HG02642 (cell line): ENCODE results near the gene BNC2.

ENCODE experiments used
- ATAC-seq: cut with Tn5 transposase; IDR thresholded peaks from one replicate; pipeline ENCODE4 v1.9.1; 2021; ENCODE audit warnings: mild to moderate bottlenecking; ENCODE audit not compliant: unreplicated experiment, poor library complexity

Gene BNC2

DNA sequence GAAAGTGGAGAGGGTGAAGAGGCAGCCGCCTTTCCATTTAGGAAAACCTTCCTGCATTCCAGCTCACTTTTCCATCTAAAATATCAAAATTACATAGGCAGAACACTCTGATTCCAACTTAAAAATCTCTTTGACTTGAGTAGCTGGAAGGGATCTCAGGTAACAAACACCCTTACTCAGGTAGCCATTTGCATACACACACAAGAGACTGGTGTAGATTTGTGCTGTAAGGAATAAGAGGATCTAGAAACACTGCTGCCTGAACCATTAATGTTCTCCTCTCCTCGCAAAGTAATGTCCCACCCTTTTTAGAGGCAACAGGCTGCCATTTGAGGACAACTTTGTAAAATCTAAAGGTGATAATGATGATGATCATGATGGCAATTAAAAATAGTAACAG lies 53.5 kb downstream of the BNC2 start:
- ATAC-seq = no peak

GRCh38 chr9:16816011-16816410 lies 54.5 kb downstream of the BNC2 start:
- no peak for ATAC-seq

GRCh38 chr9:16815079-16815478 lies 55.4 kb downstream of the BNC2 start:
- no peak for ATAC-seq

- no peak for ATAC-seq
Observed at GRCh38 chr9:16813838-16814237, 56.6 kb downstream of the BNC2 start.

GRCh38 chr9:16811987-16812685 lies 58.3 kb downstream of the BNC2 start:
- ATAC-seq = no peak

DNA sequence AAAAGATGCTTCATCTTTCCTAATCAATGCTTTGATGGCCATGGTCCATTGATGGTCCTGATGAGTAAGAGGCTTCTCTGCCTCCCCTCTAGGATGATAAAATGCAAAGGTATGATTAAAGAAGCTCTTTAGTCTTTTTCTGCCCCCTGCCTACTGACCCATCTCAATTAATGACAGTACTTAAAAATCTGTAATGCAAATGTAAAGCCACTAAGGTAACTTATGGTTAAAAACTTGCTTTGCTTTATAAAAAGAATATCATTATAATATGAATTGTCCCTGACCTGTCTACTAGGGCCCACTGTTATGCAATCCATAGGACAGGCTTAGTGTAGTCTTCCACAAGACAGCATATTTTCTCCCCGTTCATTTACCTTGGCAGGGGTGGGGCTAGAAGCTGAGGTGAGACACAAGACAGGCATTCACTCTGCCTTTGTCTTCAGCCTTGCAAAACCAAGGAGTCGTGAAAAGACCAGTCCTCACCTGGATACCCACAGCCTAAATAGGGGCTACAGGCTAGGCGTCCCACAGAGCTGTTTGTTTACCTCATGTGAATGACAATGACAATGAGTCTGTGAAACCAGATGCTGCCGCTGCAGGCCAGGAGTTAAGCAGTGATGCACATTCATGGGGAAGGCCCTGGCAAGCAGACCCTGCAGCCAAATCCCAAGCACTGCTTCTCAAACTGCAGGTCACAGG lies 60.4 kb downstream of the BNC2 start:
- no peak for ATAC-seq

- no peak for ATAC-seq
Observed at GRCh38 chr9:16806674-16807073, 63.8 kb downstream of the BNC2 start.

- no peak for ATAC-seq
Observed at GRCh38 chr9:16803648-16804047, 66.8 kb downstream of the BNC2 start.

DNA sequence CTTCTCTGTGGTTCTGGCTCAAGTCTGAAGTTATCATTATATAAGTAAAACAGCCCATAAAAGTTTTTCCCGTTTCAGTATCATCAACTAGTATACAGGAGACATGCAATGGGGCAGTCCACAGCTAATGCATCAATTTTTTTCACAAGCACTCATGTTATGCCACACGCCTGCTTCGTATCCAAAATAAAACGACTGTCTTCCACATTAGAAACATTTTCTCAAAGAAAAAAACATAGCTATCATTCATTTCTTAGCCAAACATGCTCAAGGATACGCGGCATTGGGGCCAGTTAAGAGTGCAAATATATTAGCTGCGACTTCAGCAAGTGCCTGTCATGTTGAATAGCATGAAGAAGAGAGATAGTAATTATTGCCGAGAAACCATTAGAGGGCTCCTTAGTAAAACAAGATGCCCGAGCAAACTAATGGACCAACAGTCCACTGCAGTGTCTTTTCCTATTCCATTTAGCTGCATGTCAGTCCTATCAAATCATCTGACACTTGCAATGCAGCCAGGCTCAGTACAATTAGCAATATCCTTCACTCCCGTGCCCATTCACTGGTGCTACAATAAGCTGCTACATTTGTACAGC lies 68.5 kb downstream of the BNC2 start:
- ATAC-seq = no peak

DNA sequence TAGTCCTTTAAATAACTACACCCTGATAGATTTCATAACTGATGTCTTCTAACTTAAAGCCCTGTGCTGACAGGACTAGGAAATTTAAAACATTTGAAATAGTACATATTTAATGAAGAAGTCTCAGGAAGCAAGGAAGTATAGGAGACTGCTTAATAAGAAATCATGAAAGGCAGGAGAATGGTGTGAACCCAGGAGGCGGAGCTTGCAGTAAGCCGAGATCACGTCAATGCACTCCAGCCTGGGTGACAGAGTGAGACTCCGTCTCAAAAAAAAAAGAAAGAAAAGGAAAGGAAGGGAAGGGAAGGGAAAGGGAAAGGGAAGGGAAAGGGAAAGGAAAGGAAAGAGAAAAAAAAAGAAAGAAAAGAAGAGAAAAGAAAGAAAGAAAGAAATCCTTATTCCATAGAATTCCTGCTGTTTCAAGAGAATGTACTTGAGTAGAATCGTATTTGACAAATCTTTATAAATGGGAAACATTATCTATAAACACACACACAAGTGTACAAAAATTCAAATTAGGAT lies 74.1 kb downstream of the BNC2 start:
- no peak for ATAC-seq

DNA sequence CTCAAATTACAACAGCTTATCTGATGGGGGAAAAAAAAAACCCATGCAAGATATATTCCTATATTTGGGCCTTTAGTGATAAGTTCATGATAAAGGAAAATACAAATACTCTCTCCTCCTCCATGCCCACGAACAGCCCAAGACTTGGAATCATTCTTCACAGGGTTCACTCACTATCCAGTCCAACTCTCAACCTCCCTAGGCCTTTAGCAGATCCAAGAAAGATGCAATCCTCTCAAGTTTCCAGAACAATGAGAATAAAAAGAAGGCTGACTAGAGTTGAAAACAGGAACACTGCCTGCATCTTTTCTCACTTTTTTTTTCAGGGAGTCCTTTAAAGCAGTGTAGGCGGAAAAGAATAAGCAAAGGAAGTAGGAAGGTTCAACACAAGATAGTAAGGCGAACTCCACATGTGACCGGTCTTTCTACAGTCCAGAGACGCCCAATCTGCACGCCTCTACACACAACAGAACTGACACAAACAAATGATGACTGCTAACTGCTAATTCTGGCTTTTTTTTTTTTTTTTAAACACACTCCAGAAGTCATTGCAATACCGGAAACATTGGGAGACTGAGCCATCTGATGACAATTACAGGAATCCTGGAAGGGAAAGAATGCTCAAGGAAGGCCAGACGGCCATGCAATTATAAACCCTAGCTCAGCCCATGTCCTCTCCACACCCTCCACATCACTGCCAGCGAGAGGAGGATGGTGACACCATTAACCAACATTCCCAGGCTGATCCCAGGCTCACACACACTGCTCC lies 75.4 kb downstream of the BNC2 start:
- no peak for ATAC-seq

DNA sequence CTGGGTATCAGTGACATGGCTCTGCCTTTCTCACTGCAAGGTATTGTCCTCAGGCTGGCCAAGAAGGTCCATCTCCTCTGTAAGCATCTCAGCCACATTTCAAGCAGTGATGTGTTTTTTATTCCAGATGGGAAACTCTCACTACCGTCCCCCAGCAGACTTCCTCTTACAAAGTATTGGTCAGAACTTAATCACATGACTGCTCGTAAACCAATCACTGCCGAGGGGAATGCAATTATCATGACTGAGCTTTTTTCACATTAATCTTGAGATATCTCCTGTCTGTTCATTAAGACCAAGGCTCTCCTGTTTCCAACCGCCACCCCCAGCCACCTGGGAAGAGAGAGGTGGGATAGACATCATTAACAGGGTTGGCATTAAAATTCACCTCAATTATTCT lies 76.4 kb downstream of the BNC2 start:
- ATAC-seq = no peak

DNA sequence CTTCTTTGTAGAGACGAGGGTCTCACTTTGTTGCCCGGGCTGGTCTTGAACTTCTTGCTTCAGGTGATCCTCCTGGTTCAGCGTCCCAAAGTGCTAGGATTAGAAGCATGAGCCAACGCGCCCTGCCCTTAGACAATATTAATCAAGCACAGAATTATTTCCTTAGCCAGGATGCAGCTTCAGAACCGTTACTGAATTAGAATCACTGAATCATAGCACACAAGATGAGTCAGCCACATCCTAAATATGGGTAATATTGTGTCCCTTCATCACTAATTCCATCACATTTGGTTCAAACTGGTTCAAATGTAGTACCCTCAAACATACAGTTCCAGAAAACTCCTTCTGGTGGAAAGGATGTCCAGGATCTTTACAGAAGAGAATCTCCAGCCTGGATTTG lies 82.7 kb downstream of the BNC2 start:
- no peak for ATAC-seq

DNA sequence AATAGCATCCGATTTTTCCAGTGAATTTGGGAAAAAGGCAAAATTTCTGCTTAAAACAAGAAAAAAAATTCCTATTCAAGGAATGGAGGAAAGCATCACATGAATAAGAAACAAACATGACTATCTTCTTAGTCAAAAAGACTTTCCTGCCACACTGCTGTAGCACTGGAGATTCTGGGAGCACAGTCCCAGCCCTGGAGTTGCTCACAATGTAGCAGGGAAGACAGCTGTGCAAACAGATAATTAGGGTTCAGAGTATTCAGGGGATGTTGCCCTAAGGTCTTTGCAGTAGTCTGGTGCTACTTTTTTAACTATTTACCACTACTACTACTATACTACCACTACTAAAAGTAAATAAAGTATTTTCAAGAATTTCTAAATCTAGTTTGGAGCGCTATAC lies 86.5 kb downstream of the BNC2 start:
- no peak for ATAC-seq

- no peak for ATAC-seq
Observed at GRCh38 chr9:16782490-16782889, 88.0 kb downstream of the BNC2 start.

- ATAC-seq = no peak
Observed at GRCh38 chr9:16775330-16775729, 95.1 kb downstream of the BNC2 start.

GRCh38 chr9:16773617-16774016 lies 96.9 kb downstream of the BNC2 start:
- no peak for ATAC-seq

DNA sequence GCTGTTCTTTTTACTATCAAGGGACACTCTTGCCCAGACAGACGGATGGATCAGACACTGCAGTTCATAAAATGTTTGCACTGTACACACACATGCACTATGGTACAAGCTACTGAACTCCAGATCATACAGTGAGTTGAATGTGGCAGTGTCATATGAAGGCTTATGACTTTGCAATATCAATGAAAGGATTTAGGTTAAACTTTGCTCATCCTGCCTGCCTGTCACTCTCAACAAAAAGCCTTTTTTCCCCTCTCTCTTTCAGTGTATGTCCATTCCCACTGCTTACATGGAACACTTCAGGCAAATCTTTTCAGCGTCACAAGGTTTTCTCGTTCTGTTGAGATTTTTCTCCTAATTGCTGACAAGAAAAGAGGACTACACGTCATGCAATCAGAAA lies 97.4 kb downstream of the BNC2 start:
- ATAC-seq = no peak

- no peak for ATAC-seq
Observed at GRCh38 chr9:16771356-16771755, 99.1 kb downstream of the BNC2 start.

DNA sequence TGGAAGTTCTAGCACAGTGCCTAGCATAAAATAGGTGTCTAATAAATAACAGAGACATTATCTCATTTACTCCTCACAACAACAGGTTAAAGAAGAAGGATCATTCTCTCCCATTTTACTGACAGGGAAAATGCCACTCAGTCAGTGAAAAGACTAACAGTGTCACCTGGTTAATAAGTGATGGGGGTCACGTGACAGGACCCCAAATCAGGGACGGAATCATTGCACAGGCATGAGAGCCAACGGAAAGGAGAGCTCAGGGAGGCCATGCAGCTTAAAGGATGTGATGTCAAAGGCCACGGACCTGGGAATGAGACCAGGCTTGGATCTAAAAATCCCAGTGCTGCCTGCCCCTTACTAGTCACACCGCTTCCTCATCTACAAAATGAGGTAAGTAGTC lies 101.2 kb downstream of the BNC2 start:
- ATAC-seq = no peak

- ATAC-seq = no peak
Observed at GRCh38 chr9:16768816-16769215, 101.7 kb downstream of the BNC2 start.
